ENCODE data around the gene KRIT1. TPM values are rescaled to one million over a fixed set of nuclear protein-coding genes. Genes with fewer than 3 reads are reported as not detected.

The KRIT1 gene
- total and polyA plus RNA-seq, 2 of the 13 experiments (the other 11 are each of a cell fraction or from before 2014, with no cell fraction given): 29.4 to 37.7 TPM

GRCh38 chr7:92245487-92246359 lies at the start of gene KRIT1, which contains the start of gene ANKIB1 (continued):
- TF ChIP-seq MAX (IDR thresholded peaks at IDR 0.05): peak; percentile 74
- TF ChIP-seq ZNF577 (CRISPR knock-in tag; IDR thresholded peaks at IDR 0.05; ENCODE audit: borderline replicate concordance, low read depth): no peak
- no peak for TF ChIP-seq RCOR2 (CRISPR knock-in tag; IDR thresholded peaks at IDR 0.05)
- no peak for TF ChIP-seq ZNF766 (CRISPR knock-in tag; IDR thresholded peaks at IDR 0.05; ENCODE audit: borderline replicate concordance)
- TF ChIP-seq POLR2AphosphoS5 (IDR thresholded peaks at IDR 0.05; ENCODE audit: low read depth, low read length): peak; percentile 92
- peak; percentile 94 for TF ChIP-seq GATAD1 (CRISPR knock-in tag; IDR thresholded peaks at IDR 0.05)
- TF ChIP-seq TEAD3 (CRISPR knock-in tag; optimal IDR thresholded peaks at IDR 0.05; ENCODE audit: borderline replicate concordance): no peak
- TF ChIP-seq IRF1 (CRISPR knock-in tag; IDR thresholded peaks at IDR 0.05; ENCODE audit: low read depth): no peak
- 0 out of 2 replicates have a peak, but pooled peaks have one; percentile 61 for TF ChIP-seq CREB3 (CRISPR knock-in tag; IDR thresholded peaks at IDR 0.05)
- TF ChIP-seq ZSCAN29 (CRISPR knock-in tag; conservative IDR thresholded peaks at IDR 0.05): peak; percentile 18; the same call in 1 of the 2 replicates
- TF ChIP-seq ZNF543 (CRISPR knock-in tag; IDR thresholded peaks at IDR 0.05): peak; percentile 69; the same call in 1 of the 2 replicates
- peak; percentile 40; the same call in 1 of the 2 replicates for TF ChIP-seq TGIF2 (CRISPR knock-in tag; IDR thresholded peaks at IDR 0.05)
- no peak for TF ChIP-seq POLR2AphosphoS2 (IDR thresholded peaks at IDR 0.05; ENCODE audit: low read depth, low read length)
- TF ChIP-seq FOXJ3 (CRISPR knock-in tag; IDR thresholded peaks at IDR 0.05; ENCODE audit: borderline replicate concordance): no peak
- TF ChIP-seq ZNF746 (CRISPR knock-in tag; IDR thresholded peaks at IDR 0.05): peak; percentile 33
- TF ChIP-seq PLSCR1 (CRISPR knock-in tag; IDR thresholded peaks at IDR 0.05; ENCODE audit: borderline replicate concordance): no peak
- 0 out of 2 replicates have a peak, but pooled peaks have one; percentile 58 for TF ChIP-seq TP53 (CRISPR knock-in tag; conservative IDR thresholded peaks at IDR 0.05)
- 0 out of 2 replicates have a peak, but pooled peaks have one; percentile 39 for TF ChIP-seq ZNF136 (CRISPR knock-in tag; IDR thresholded peaks at IDR 0.05; ENCODE audit: low read depth)
- TF ChIP-seq ZNF782 (CRISPR knock-in tag; IDR thresholded peaks at IDR 0.05; ENCODE audit: borderline replicate concordance): no peak; the same call in 1 of the 2 replicates
- peak; percentile 31 for TF ChIP-seq AGO2 (optimal IDR thresholded peaks at IDR 0.05; ENCODE audit: low read depth, low read length)
- TF ChIP-seq ZBTB37 (CRISPR knock-in tag; IDR thresholded peaks at IDR 0.05): 0 out of 2 replicates have a peak, but pooled peaks have one; percentile 43
- TF ChIP-seq TOE1 (CRISPR knock-in tag; IDR thresholded peaks at IDR 0.05): no peak
- TF ChIP-seq ZNF580 (CRISPR knock-in tag; IDR thresholded peaks at IDR 0.05; ENCODE audit: borderline replicate concordance, low read depth): no peak
- TF ChIP-seq EED (CRISPR knock-in tag; IDR thresholded peaks at IDR 0.05): no peak
